Neural cell (in vitro differentiated cells): ENCODE results near the gene TACO1. TPM values are rescaled to one million over a fixed set of nuclear protein-coding genes. Genes with fewer than 3 reads are reported as not detected.

Experiments used
- H2AFZ ChIP-seq: fragments of 200-600, 300-800 bp; sonication (generic), shearing (Covaris generic); 2 replicates; pipeline ENCODE4 v1.6.0; 2014; ENCODE audit warnings: low read depth, mild to moderate bottlenecking, antibody characterized with exemption, low read length, moderate library complexity
- H3F3A ChIP-seq: fragments of 200-600 bp; shearing (Covaris generic); 2 replicates; pipeline ENCODE4 v1.6.1; 2016; ENCODE audit warnings: mild to moderate bottlenecking, moderate library complexity, mixed read lengths, antibody characterized with exemption, low read length; ENCODE audit not compliant: insufficient read depth, poor library complexity, severe bottlenecking
- H3K27ac ChIP-seq: fragments of 200-600, 300-800 bp; sonication (generic), shearing (Covaris generic); 2 replicates; pipeline ENCODE4 v1.5.1; 2014; ENCODE audit warnings: mild to moderate bottlenecking, low read length, moderate library complexity
- H3K27me3 ChIP-seq: fragments of 300-800, 200-600 bp; sonication (generic), shearing (Covaris generic); 2 replicates; pipeline ENCODE4 v1.6.0; 2014; ENCODE audit warnings: mild to moderate bottlenecking, low read depth, low read length, moderate library complexity; ENCODE audit not compliant: insufficient read depth
- H3K36me3 ChIP-seq: fragments of 300-800, 200-600 bp; sonication (generic), shearing (Covaris generic); 2 replicates; pipeline ENCODE4 v1.5.1; 2014; ENCODE audit warnings: mild to moderate bottlenecking, antibody characterized with exemption, low read length, moderate library complexity; ENCODE audit not compliant: insufficient read depth
- H3K4me2 ChIP-seq: fragments of 300-800, 200-600 bp; sonication (generic), shearing (Covaris generic); 2 replicates; pipeline ENCODE4 v1.6.0; 2014; ENCODE audit warnings: mild to moderate bottlenecking, low read length
- H3K4me3 ChIP-seq: fragments of 300-800, 200-600 bp; sonication (generic), shearing (Covaris generic); 2 replicates; pipeline ENCODE4 v1.5.1; 2014; ENCODE audit warnings: mild to moderate bottlenecking, low read length, moderate library complexity
- H3K79me2 ChIP-seq: fragments of 200-600 bp; shearing (Covaris generic); replicated peaks from 2 replicates; pipeline ENCODE4 v1.6.0; 2014; ENCODE audit warnings: mild to moderate bottlenecking, low read length, moderate library complexity; ENCODE audit not compliant: insufficient read depth
- H3K9ac ChIP-seq: fragments of 300-800, 200-600 bp; sonication (generic), shearing (Covaris generic); 2 replicates; pipeline ENCODE4 v1.6.1; 2016; ENCODE audit warnings: mild to moderate bottlenecking, low read length, mixed read lengths
- H3K9me2 ChIP-seq: fragments of 200-600 bp; shearing (Covaris generic); 2 replicates; pipeline ENCODE4 v1.6.1; 2016; ENCODE audit warnings: mild to moderate bottlenecking, low read length, mixed read lengths; ENCODE audit not compliant: insufficient read depth
- H3K9me3 ChIP-seq: fragments of 200-600, 300-800 bp; sonication (generic), shearing (Covaris generic); 2 replicates; pipeline ENCODE4 v1.6.1; 2016; ENCODE audit warnings: mild to moderate bottlenecking, mixed run types, low read length, moderate library complexity, mixed read lengths
- H4K20me1 ChIP-seq: fragments of 200-600 bp; shearing (Covaris generic); 2 replicates; pipeline ENCODE4 v1.6.1; 2016; ENCODE audit warnings: mild to moderate bottlenecking, mixed run types; ENCODE audit not compliant: insufficient read depth
- EP300 ChIP-seq: fragments of 450-650 bp; conservative IDR thresholded peaks from 2 replicates; pipeline ENCODE4 v1.6.1; 2014; ENCODE audit warnings: antibody characterized with exemption, mild to moderate bottlenecking, moderate library complexity; ENCODE audit not compliant: poor library complexity, severe bottlenecking
- EZH2 ChIP-seq: fragments of 200-600, 300-800 bp; shearing (Covaris generic), sonication (generic); IDR thresholded peaks from 2 replicates; pipeline ENCODE4 v1.6.1; 2014; ENCODE audit warnings: antibody characterized with exemption, low read length, borderline replicate concordance, mild to moderate bottlenecking; ENCODE audit not compliant: insufficient read depth, poor library complexity, severe bottlenecking
- MXI1 ChIP-seq: fragments of 450-650 bp; conservative IDR thresholded peaks from 2 replicates; pipeline ENCODE4 v1.6.1; 2014; ENCODE audit warnings: antibody characterized with exemption, mild to moderate bottlenecking; ENCODE audit not compliant: poor library complexity, severe bottlenecking
- POLR2AphosphoS5 ChIP-seq: IDR thresholded peaks from 2 replicates; pipeline ENCODE4 v1.6.1; 2012
- RAD21 ChIP-seq: fragments of 450-650 bp; conservative IDR thresholded peaks from 2 replicates; pipeline ENCODE4 v1.6.1; 2014; ENCODE audit warnings: antibody characterized with exemption, mild to moderate bottlenecking, moderate library complexity
- REST ChIP-seq: IDR thresholded peaks from 2 replicates; pipeline ENCODE4 v1.6.1; 2012; ENCODE audit warnings: borderline replicate concordance
- SMC3 ChIP-seq: fragments of 450-650 bp; conservative IDR thresholded peaks from 2 replicates; pipeline ENCODE4 v1.6.1; 2014; ENCODE audit warnings: antibody characterized with exemption, mild to moderate bottlenecking, moderate library complexity; ENCODE audit not compliant: poor library complexity
- TAF1 ChIP-seq: IDR thresholded peaks from 2 replicates; pipeline ENCODE4 v1.6.1; 2012; ENCODE audit warnings: low read depth
- polyA plus RNA-seq: library from polyadenylated mRNA; depleted of rRNA; stranded (reverse); fragments of >200 nt; gene quantifications from 2 replicates; pipeline ENCODE4 v1.2.3, GENCODE V29; 2014
- TF ChIP-seq, protein P1 (sequence below): fragments of 450-650 bp; IDR thresholded peaks from 2 replicates; pipeline ENCODE4 v1.5.1; 2014; ENCODE audit warnings: antibody characterized with exemption, mild to moderate bottlenecking, moderate library complexity; ENCODE audit not compliant: poor library complexity, severe bottlenecking

TACO1 gene
- polyA plus RNA-seq, 1 donor from 2014 or later: 16.2 TPM

DNA sequence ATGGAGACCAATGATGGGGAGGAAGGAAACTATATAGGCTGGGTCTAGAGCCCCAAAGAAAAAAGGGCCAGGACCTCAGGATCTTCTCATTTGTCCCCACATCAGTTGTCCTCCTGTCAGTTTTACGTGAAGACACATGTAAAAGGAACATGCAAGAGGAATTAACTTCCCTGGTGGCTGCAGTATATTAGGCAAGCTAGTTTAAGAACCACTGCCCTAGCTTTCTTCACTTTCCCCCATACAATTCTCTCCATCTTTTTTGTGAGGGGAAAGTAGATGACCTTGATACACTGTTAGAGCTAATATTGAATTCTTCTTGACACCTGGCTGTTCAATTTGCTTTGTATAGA, 23.8 kb downstream of the TACO1 start:
- Histone ChIP-seq H3K27me3 (no peaks in the 10 kb centered on the region), H3K36me3 (no peaks in the 10 kb centered on the region), H3K27ac (no peak overlapping the region), H4K20me1 (no peaks in the 10 kb centered on the region), H3K9ac (no peak overlapping the region), H3F3A (peaks cover 6% of the 10 kb centered on the region), H3K9me2 (no peaks in the 10 kb centered on the region), H3K4me2 (peak overlapping the region; percentile 66), H3K4me3 (peak overlapping the region; percentile 81), H3K79me2 (peaks cover 47% of the 10 kb centered on the region), H3K9me3 (no peaks in the 10 kb centered on the region), H2AFZ (no peak overlapping the region)
- TF ChIP-seq TAF1 (no peak), REST (no peak), EP300 (no peak), POLR2AphosphoS5 (no peak), EZH2 (no peak), RAD21 (no peak), MXI1 (no peak), SMC3 (no peak)
- TF ChIP-seq, protein P1, sequence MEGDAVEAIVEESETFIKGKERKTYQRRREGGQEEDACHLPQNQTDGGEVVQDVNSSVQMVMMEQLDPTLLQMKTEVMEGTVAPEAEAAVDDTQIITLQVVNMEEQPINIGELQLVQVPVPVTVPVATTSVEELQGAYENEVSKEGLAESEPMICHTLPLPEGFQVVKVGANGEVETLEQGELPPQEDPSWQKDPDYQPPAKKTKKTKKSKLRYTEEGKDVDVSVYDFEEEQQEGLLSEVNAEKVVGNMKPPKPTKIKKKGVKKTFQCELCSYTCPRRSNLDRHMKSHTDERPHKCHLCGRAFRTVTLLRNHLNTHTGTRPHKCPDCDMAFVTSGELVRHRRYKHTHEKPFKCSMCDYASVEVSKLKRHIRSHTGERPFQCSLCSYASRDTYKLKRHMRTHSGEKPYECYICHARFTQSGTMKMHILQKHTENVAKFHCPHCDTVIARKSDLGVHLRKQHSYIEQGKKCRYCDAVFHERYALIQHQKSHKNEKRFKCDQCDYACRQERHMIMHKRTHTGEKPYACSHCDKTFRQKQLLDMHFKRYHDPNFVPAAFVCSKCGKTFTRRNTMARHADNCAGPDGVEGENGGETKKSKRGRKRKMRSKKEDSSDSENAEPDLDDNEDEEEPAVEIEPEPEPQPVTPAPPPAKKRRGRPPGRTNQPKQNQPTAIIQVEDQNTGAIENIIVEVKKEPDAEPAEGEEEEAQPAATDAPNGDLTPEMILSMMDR: no peak

DNA sequence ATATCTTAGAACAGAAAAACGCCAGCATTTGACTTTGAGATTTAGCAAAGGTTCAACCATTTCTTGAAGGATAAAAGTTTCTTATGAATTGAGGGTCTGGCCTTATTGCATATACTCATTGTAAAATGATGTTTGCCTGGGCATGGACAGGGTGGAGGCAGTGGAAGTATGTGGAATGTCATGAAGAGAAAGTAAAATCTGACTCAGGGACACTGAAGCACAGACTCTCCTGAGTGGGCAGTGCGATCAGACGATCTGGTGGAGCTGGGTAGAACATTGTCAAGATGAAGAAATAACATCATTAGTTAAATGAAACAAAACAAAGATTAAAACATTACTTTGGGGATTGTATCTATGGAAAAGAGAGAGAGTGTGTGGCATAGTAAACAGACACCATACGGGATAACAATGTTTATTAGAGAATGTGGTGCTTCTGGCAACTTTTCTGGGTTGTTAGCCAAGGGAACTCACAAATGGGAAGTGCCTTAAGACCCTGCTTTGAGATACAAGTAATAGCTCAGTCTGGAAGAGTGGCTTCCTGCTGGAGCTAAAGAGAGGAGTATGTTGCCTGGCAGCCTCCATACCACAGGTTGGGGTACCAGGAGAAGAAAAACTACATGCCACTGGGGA, 26.0 kb downstream of the TACO1 start:
- Histone ChIP-seq H3K9ac (no peak overlapping the region), H3K9me3 (no peaks in the 10 kb centered on the region), H3K27me3 (no peaks in the 10 kb centered on the region), H3F3A (peaks cover 6% of the 10 kb centered on the region), H3K36me3 (no peaks in the 10 kb centered on the region), H3K9me2 (no peaks in the 10 kb centered on the region), H3K79me2 (peaks cover 59% of the 10 kb centered on the region), H3K4me2 (no peak overlapping the region), H3K4me3 (no peak overlapping the region), H3K27ac (no peak overlapping the region), H2AFZ (no peak overlapping the region), H4K20me1 (no peaks in the 10 kb centered on the region)
- TF ChIP-seq, protein P1: no peak
- no peak for TF ChIP-seq SMC3
- TF ChIP-seq TAF1: no peak
- TF ChIP-seq EP300: no peak
- no peak for TF ChIP-seq MXI1
- no peak for TF ChIP-seq POLR2AphosphoS5
- TF ChIP-seq RAD21: no peak
- TF ChIP-seq REST: no peak
- no peak for TF ChIP-seq EZH2
